OCI-LY7 (cell line): ENCODE data around the gene MIS18A.

Experiments
- CTCF ChIP-seq: fragments of 200-600 bp; sonication (generic); conservative IDR thresholded peaks from 2 replicates; pipeline ENCODE4 v1.5.1; 2014; ENCODE audit warnings: mild to moderate bottlenecking, antibody characterized with exemption, low read length, moderate library complexity, mixed read lengths
- EZH2phosphoT487 ChIP-seq: fragments of 200-600 bp; sonication (generic); IDR thresholded peaks from 2 replicates; pipeline ENCODE4 v1.6.1; 2018; ENCODE audit warnings: low read depth, borderline replicate concordance, mild to moderate bottlenecking, mixed run types, antibody characterized with exemption, low read length, moderate library complexity, mixed read lengths

DNA sequence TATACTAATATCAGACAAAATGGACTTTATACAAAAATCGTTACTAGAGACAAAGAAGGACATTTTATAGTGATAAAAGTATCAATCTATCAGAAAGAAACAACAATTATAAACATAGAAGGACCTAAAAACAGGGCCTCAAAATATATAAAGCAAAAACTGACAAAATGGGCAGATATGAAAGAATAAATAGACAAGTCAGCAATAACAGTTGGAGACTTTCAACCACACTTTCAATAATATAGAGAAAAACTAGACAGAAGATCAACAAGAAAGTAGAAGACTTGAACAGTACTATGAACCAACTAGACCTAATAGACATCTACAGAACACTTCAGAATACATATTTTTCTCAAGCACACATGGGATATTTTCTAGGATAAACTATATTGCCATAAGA is 52.4 kb downstream of the MIS18A start:
- TF ChIP-seq CTCF (no peak), EZH2phosphoT487 (no peak)
